ENCODE measurements around the gene TSTD2.

Gene TSTD2

GRCh38 chr9:97632985-97633858 is at the start of gene TSTD2, which contains the start of gene NCBP1:
TSS of gene TSTD2 (minus strand) at chr9:97633368. CDS start at chr9:97627562, 5,806 bp downstream.
TSS of gene NCBP1 (plus strand) at chr9:97633821. CDS start at chr9:97633882, 61 bp downstream.
- intact Hi-C loops (cut with DNase I): loop anchor here (10.0 kb wide), 2 partner anchors 62 to 282 kb away; partner anchors contain the start of gene XPA
- DNase-seq: peak; percentile 93 to 98 (median 97)

GRCh38 chr9:97682242-97682641 is 49.1 kb upstream of the TSTD2 start:
- intact Hi-C loops (cut with DNase I): no loop called here
- DNase-seq: no peak

GRCh38 chr9:97675655-97676054 is 42.5 kb upstream of the TSTD2 start:
- peak in 1 of 42 donors; percentile 24 for DNase-seq

GRCh38 chr9:97673922-97674321 is 40.8 kb upstream of the TSTD2 start:
- intact Hi-C loops (cut with DNase I): no loop called here
- no peak for DNase-seq

More at GRCh38 chr9:97675655-97676054, 42.5 kb upstream of the TSTD2 start:
- intact Hi-C loops (cut with DNase I): no loop called here

- intact Hi-C loops (cut with DNase I): no loop called here
- no peak for DNase-seq
Observed at GRCh38 chr9:97672403-97672802, 39.2 kb upstream of the TSTD2 start.

- DNase-seq: no peak
- intact Hi-C loops (cut with DNase I): no loop called here
Observed at GRCh38 chr9:97670586-97670985, 37.4 kb upstream of the TSTD2 start.

- intact Hi-C loops (cut with DNase I): no loop called here
- DNase-seq: no peak
Observed at GRCh38 chr9:97668485-97668884, 35.3 kb upstream of the TSTD2 start.

GRCh38 chr9:97666907-97667686 is 33.9 kb upstream of the TSTD2 start:
- intact Hi-C loops (cut with DNase I): no loop called here
- no peak for DNase-seq

- intact Hi-C loops (cut with DNase I): no loop called here
- DNase-seq: no peak
Observed at GRCh38 chr9:97665742-97666141, 32.6 kb upstream of the TSTD2 start.

- no peak for DNase-seq
- intact Hi-C loops (cut with DNase I): no loop called here
Observed at GRCh38 chr9:97660847-97661246, 27.7 kb upstream of the TSTD2 start.

- intact Hi-C loops (cut with DNase I): no loop called here
- DNase-seq: peak in 1 of 42 donors; percentile 37
Observed at GRCh38 chr9:97660340-97660739, 27.2 kb upstream of the TSTD2 start.

GRCh38 chr9:97659771-97660170 is 26.6 kb upstream of the TSTD2 start:
- intact Hi-C loops (cut with DNase I): no loop called here
- no peak for DNase-seq

GRCh38 chr9:97658707-97659106 is 25.5 kb upstream of the TSTD2 start:
- intact Hi-C loops (cut with DNase I): no loop called here
- DNase-seq: no peak

GRCh38 chr9:97651646-97652045 is 18.5 kb upstream of the TSTD2 start:
- no peak for DNase-seq
- intact Hi-C loops (cut with DNase I): no loop called here

- DNase-seq: no peak
- intact Hi-C loops (cut with DNase I): no loop called here
Observed at GRCh38 chr9:97647996-97648395, 14.8 kb upstream of the TSTD2 start.

- intact Hi-C loops (cut with DNase I): no loop called here
- DNase-seq: no peak
Observed at GRCh38 chr9:97645720-97646119, 12.6 kb upstream of the TSTD2 start.

GRCh38 chr9:97640325-97640724 is 7.2 kb upstream of the TSTD2 start:
- no peak for DNase-seq
- intact Hi-C loops (cut with DNase I): no loop called here

- intact Hi-C loops (cut with DNase I): loop anchor here (10.0 kb wide), 2 partner anchors 56 to 276 kb away; partner anchors contain the start of gene XPA
- no peak for DNase-seq
Observed at GRCh38 chr9:97638666-97639065, 5.5 kb upstream of the TSTD2 start.

- intact Hi-C loops (cut with DNase I): loop anchor here (10.0 kb wide), 2 partner anchors 58 to 278 kb away; partner anchors contain the start of gene XPA
- no peak for DNase-seq
Observed at GRCh38 chr9:97636903-97637302, 3.7 kb upstream of the TSTD2 start.

- DNase-seq: no peak
- intact Hi-C loops (cut with DNase I): loop anchor here (10.0 kb wide), 2 partner anchors 60 to 280 kb away; partner anchors contain the start of gene XPA
Observed at GRCh38 chr9:97635026-97635425, 1.9 kb upstream of the TSTD2 start.
